Kidney epithelial cell (primary cell): ENCODE data around the gene MAP3K9. TPM values are rescaled to one million over a fixed set of nuclear protein-coding genes. Genes with fewer than 3 reads are reported as not detected.

Experiments
- DNase-seq: peaks from one replicate; pipeline ENCODE4 v3.0.0-alpha.2; 2010; ENCODE audit warnings: low read depth
- H3K27me3 ChIP-seq: 2 replicates; pipeline ENCODE4 v1.6.0; 2011; ENCODE audit warnings: low read length; ENCODE audit not compliant: control insufficient read depth, insufficient read depth
- H3K36me3 ChIP-seq: 2 replicates; pipeline ENCODE4 v1.5.1; 2011; ENCODE audit warnings: low read length; ENCODE audit not compliant: control insufficient read depth, insufficient read depth
- H3K4me3 ChIP-seq: 2 replicates; pipeline ENCODE4 v1.5.1; 2011; ENCODE audit warnings: low read depth, mild to moderate bottlenecking, control low read depth, low read length
- CTCF ChIP-seq: IDR thresholded peaks from 2 replicates; pipeline ENCODE4 v1.5.1; 2011; ENCODE audit warnings: mild to moderate bottlenecking, moderate library complexity, low read length, control low read depth, inconsistent platforms; ENCODE audit not compliant: insufficient read depth, poor library complexity, severe bottlenecking
- total RNA-seq: library from RNA; depleted of rRNA; stranded (reverse); fragments of >200 nt; gene quantifications from 2 replicates; pipeline ENCODE4 v1.2.3, GENCODE V29; 2015

Gene MAP3K9
- total RNA-seq, 1 donor from 2014 or later: 10.4 TPM

- no peak for DNase-seq
- no peak for TF ChIP-seq CTCF
- Histone ChIP-seq H3K27me3 (no peaks in the 10 kb centered on the region), H3K36me3 (peaks cover 3% of the 10 kb centered on the region), H3K4me3 (no peak overlapping the region)
Observed at GRCh38 chr14:70789361-70789760, 20.0 kb downstream of the MAP3K9 start.

DNA sequence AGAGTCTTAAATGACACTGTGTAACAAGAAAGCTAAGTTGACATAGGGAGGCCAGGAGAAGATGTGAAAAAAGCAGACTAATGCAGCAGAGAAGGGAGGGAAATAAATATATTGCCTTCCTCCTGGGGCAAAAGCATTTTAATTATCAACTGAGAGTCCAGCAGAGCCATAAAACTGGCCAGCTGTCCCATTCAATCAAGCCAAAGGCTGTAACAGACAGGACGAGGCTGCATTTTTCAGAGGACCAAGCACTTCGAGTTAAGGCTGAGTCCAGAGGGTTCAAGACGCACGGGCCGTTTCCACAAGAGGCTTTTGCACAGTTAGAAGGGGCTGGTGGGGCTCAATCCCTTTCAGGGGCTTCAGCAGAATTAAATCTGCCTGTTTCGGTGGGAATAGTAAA lies 20.4 kb downstream of the MAP3K9 start:
- Histone ChIP-seq H3K36me3 (peaks cover 3% of the 10 kb centered on the region), H3K4me3 (no peak overlapping the region)
- no peak for TF ChIP-seq CTCF

GRCh38 chr14:70785556-70785955 lies 23.8 kb downstream of the MAP3K9 start:
- Histone ChIP-seq H3K4me3 (no peak overlapping the region), H3K27me3 (no peaks in the 10 kb centered on the region), H3K36me3 (no peaks in the 10 kb centered on the region)
- TF ChIP-seq CTCF: no peak
- peak; percentile 57 for DNase-seq

More for the DNA sequence above, 20.4 kb downstream of the MAP3K9 start:
- DNase-seq: no peak
- H3K27me3 ChIP-seq: no peaks in the 10 kb centered on the region

DNA sequence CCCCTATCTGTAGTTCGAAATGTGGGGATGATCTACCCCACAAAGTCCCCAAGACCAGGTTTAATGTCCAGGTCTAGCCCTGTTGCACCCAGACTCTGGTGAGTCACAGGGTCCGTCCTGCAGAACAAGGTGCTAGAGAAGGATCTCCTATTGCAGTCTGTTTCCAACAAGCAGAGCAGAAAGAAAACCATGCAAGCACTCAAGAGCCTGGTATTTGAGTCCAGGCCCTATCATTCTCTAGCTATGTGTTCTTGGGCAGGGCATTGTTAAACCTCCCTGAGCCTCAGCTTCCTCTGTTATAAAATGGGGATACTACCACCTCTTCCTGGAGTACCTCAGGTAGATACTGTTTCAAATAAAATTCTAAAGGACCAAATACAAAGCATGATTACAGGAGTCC lies 24.4 kb downstream of the MAP3K9 start:
- H3K4me3 ChIP-seq: no peak overlapping the region
- no peak for TF ChIP-seq CTCF
- H3K27me3 ChIP-seq: no peaks in the 10 kb centered on the region
- H3K36me3 ChIP-seq: no peaks in the 10 kb centered on the region
- no peak for DNase-seq

DNA sequence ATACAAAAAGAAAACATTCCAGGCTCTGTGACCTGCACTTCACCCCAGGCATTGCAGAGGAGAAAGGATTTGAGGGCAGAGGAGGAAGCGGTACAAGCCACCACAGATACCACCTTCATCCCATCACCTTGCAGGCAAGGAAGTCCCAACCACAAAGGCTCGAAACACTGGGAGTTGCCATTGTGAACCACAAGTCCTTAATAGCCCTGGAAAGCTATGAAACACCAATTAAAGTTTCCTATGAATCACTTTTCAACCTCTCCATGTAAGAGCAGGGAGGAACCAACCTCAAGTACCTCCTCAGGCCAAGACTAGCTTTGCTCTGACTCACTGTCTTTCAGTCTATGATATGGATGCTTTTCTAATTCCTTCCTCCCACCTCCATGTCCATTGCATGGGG lies 27.0 kb downstream of the MAP3K9 start:
- no peak for TF ChIP-seq CTCF
- H3K36me3 ChIP-seq: no peaks in the 10 kb centered on the region
- peak; percentile 97 for DNase-seq
- no peak overlapping the region for H3K4me3 ChIP-seq
- H3K27me3 ChIP-seq: no peaks in the 10 kb centered on the region

GRCh38 chr14:70780396-70781075 lies 28.8 kb downstream of the MAP3K9 start:
- DNase-seq: no peak
- Histone ChIP-seq H3K27me3 (no peaks in the 10 kb centered on the region), H3K36me3 (no peaks in the 10 kb centered on the region), H3K4me3 (no peak overlapping the region)
- TF ChIP-seq CTCF: no peak
